GM23338 (cell line): ENCODE results near the gene LYG1. TPM values are rescaled to one million over a fixed set of nuclear protein-coding genes. Genes with fewer than 3 reads are reported as not detected.

Source experiments
- ATAC-seq: fragments of 200-7000 bp; cut with Tn5 transposase; 3 replicates; pipeline ENCODE4 v1.9.1; 2020
- DNase-seq: peaks from one replicate; pipeline ENCODE4 v3.0.0-alpha.2; 2015; ENCODE audit warnings: low spot score
- H2AFZ ChIP-seq: fragments of 200-600 bp; sonication (generic); 2 replicates; pipeline ENCODE4 v1.8.0; 2016; ENCODE audit warnings: antibody characterized with exemption, mild to moderate bottlenecking, moderate library complexity
- H3F3A ChIP-seq: fragments of 200-600 bp; sonication (generic); replicated peaks from 2 replicates; pipeline ENCODE4 v1.8.0; 2017; ENCODE audit warnings: antibody characterized with exemption, mixed run types, low read depth
- H3K27ac ChIP-seq: fragments of 200-600 bp; sonication (generic); 2 replicates; pipeline ENCODE4 v1.6.1; 2016; ENCODE audit warnings: low read depth
- H3K27me3 ChIP-seq: fragments of 200-600 bp; sonication (generic); 2 replicates; pipeline ENCODE4 v1.8.0; 2016; ENCODE audit warnings: mild to moderate bottlenecking, mixed run types, moderate library complexity; ENCODE audit not compliant: insufficient read depth
- H3K36me3 ChIP-seq: fragments of 200-600 bp; sonication (generic); 2 replicates; pipeline ENCODE4 v1.8.0; 2016; ENCODE audit warnings: mild to moderate bottlenecking; ENCODE audit not compliant: insufficient read depth
- H3K4me1 ChIP-seq: fragments of 200-600 bp; sonication (generic); 2 replicates; pipeline ENCODE4 v1.8.0; 2016; ENCODE audit warnings: mild to moderate bottlenecking, moderate library complexity; ENCODE audit not compliant: insufficient read depth
- H3K4me2 ChIP-seq: fragments of 200-600 bp; sonication (generic); 2 replicates; pipeline ENCODE4 v1.7.1; 2017; ENCODE audit warnings: mixed run types
- H3K4me3 ChIP-seq: fragments of 200-600 bp; sonication (generic); 2 replicates; pipeline ENCODE4 v1.6.1; 2016; ENCODE audit warnings: mixed run types
- H3K79me2 ChIP-seq: fragments of 200-600 bp; sonication (generic); replicated peaks from 2 replicates; pipeline ENCODE4 v1.8.0; 2017; ENCODE audit warnings: mild to moderate bottlenecking; ENCODE audit not compliant: insufficient read depth
- H3K9me2 ChIP-seq: fragments of 200-600 bp; sonication (generic); 2 replicates; pipeline ENCODE4 v1.8.0; 2017; ENCODE audit not compliant: insufficient read depth
- H4K20me1 ChIP-seq: fragments of 200-600 bp; sonication (generic); replicated peaks from 2 replicates; pipeline ENCODE4 v1.8.0; 2017; ENCODE audit warnings: mild to moderate bottlenecking; ENCODE audit not compliant: insufficient read depth
- H3K27ac Mint-ChIP-seq: 2 replicates; pipeline ENCODE4 v1.8.0; 2020; ENCODE audit warnings: inconsistent platforms, mild to moderate bottlenecking, moderate library complexity, mixed read lengths
- H3K27me3 Mint-ChIP-seq: 3 replicates; pipeline ENCODE4 v1.8.0; 2022; ENCODE audit warnings: low read depth, mild to moderate bottlenecking, moderate library complexity, mixed read lengths, inconsistent platforms; ENCODE audit not compliant: insufficient read depth, poor library complexity
- H3K36me3 Mint-ChIP-seq: 3 replicates; pipeline ENCODE4 v1.8.0; 2021; ENCODE audit warnings: low read depth, mild to moderate bottlenecking, inconsistent platforms, moderate library complexity, mixed read lengths
- H3K4me1 Mint-ChIP-seq: 3 replicates; pipeline ENCODE4 v1.8.0; 2020; ENCODE audit warnings: mild to moderate bottlenecking, inconsistent platforms, mixed read lengths
- H3K4me3 Mint-ChIP-seq: 3 replicates; pipeline ENCODE4 v1.8.0; 2021; ENCODE audit warnings: moderate library complexity, mild to moderate bottlenecking, inconsistent platforms, mixed read lengths
- H3K9me3 Mint-ChIP-seq: 3 replicates; pipeline ENCODE4 v1.8.0; 2020; ENCODE audit warnings: moderate library complexity, mild to moderate bottlenecking, inconsistent platforms, mixed read lengths
- CREB1 ChIP-seq: fragments of 250-450 bp; sonication (Bioruptor Pico); IDR thresholded peaks from 2 replicates; pipeline ENCODE4 v1.5.0; 2020; ENCODE audit warnings: low read depth, mild to moderate bottlenecking, moderate library complexity
- CTCF ChIP-seq, 2 experiments: fragments of 200-600 bp in 1 of 2; sonication (generic) in 1 of 2; conservative IDR thresholded peaks; 2 replicates each; pipeline versions ENCODE4 v1.5.1 to v1.6.1; 2016 to 2017; ENCODE audit warnings: antibody characterized with exemption in 2 of 2, low read depth in 2 of 2, mild to moderate bottlenecking in 2 of 2, moderate library complexity in 1 of 2
- EZH2 ChIP-seq: fragments of 200-600 bp; sonication (generic); IDR thresholded peaks from one replicate; pipeline ENCODE4 v1.8.0; 2017; ENCODE audit warnings: antibody characterized with exemption, mild to moderate bottlenecking, low read depth; ENCODE audit not compliant: unreplicated experiment
- JUNB ChIP-seq: IDR thresholded peaks from one replicate; pipeline ENCODE4 v1.6.1; 2016; ENCODE audit warnings: antibody characterized with exemption; ENCODE audit not compliant: unreplicated experiment
- STAT1 ChIP-seq: IDR thresholded peaks from one replicate; pipeline ENCODE4 v1.6.1; 2016; ENCODE audit warnings: antibody characterized with exemption; ENCODE audit not compliant: unreplicated experiment
- ZNF331 ChIP-seq: fragments of 250-450 bp; sonication (Bioruptor Pico); IDR thresholded peaks from 2 replicates; pipeline ENCODE4 v1.5.0; 2020; ENCODE audit warnings: low read depth, mild to moderate bottlenecking, moderate library complexity
- ZNF462 ChIP-seq: fragments of 250-450 bp; sonication (Bioruptor Pico); IDR thresholded peaks from 2 replicates; pipeline ENCODE4 v1.5.0; 2020; ENCODE audit warnings: mild to moderate bottlenecking, moderate library complexity
- polyA plus RNA-seq: library from polyadenylated mRNA; unstranded; fragments of >200 nt; fragmentation: Nextera tagmentation; extraction: Ambion mirVana; gene quantifications from 2 replicates; pipeline ENCODE4 v1.2.1, GENCODE V29; 2016
- total RNA-seq: library from RNA; depleted of rRNA; stranded (reverse); fragments of >200 nt; shearing (Covaris generic); gene quantifications from 2 replicates; pipeline ENCODE4 v1.2.3, GENCODE V29; 2014

LYG1 gene
- total and polyA plus RNA-seq, 2 experiments from 2014 or later, result 0.35 to 0.57 TPM

- no peak for TF ChIP-seq ZNF462 (CRISPR knock-in tag)
- no peak for TF ChIP-seq ZNF331
- TF ChIP-seq JUNB, result no peak
- TF ChIP-seq CTCF (conservative IDR thresholded peaks at IDR 0.05; ENCODE audit: low read depth in 2 of 2), result no peak
- no peak for TF ChIP-seq CREB1 (CRISPR knock-in tag)
- TF ChIP-seq STAT1, result no peak
Measured at GRCh38 chr2:99285526-99285925, 15.5 kb downstream of the LYG1 start (continued).

GRCh38 chr2:99279969-99280695 is 20.9 kb downstream of the LYG1 start:
- ATAC-seq (no peak), DNase-seq (no peak)
- Histone ChIP-seq H3K4me3 (no peak overlapping the region), H3K9me2 (no peaks in the 10 kb centered on the region), H2AFZ (no peak overlapping the region), H3K4me1 (peaks cover 12% of the 10 kb centered on the region; the same call in 1 of the 2 replicates), H3K79me2 (no peaks in the 10 kb centered on the region), H3K27ac (no peak overlapping the region), H3K36me3 (no peaks in the 10 kb centered on the region), H3K27me3 (no peaks in the 10 kb centered on the region), H4K20me1 (no peaks in the 10 kb centered on the region), H3F3A (no peaks in the 10 kb centered on the region), H3K4me2 (no peak overlapping the region)
- peaks cover 15% of the 10 kb centered on the region for H3K4me1 Mint-ChIP-seq
- H3K9me3 Mint-ChIP-seq, result peaks cover 38% of the 10 kb centered on the region
- H3K27me3 Mint-ChIP-seq, result peaks cover 5% of the 10 kb centered on the region
- no peak overlapping the region for H3K27ac Mint-ChIP-seq
- H3K4me3 Mint-ChIP-seq, result no peak overlapping the region
- peaks cover 21% of the 10 kb centered on the region; the same call in 2 of the 3 replicates for H3K36me3 Mint-ChIP-seq
- TF ChIP-seq EZH2, result no peak
- TF ChIP-seq ZNF462 (CRISPR knock-in tag), result no peak
- no peak for TF ChIP-seq STAT1
